GM18499 (cell line): Measurements from ENCODE around the gene BICD2.
A peak's percentile ranks its signal among the peaks of the same experiment; 100 is the strongest.

ENCODE experiments used
- ATAC-seq: cut with Tn5 transposase; IDR thresholded peaks from one replicate; pipeline ENCODE4 v1.9.1; 2021; ENCODE audit warnings: moderate number of reproducible peaks; ENCODE audit not compliant: insufficient read depth, unreplicated experiment

Gene BICD2

GRCh38 chr9:92680166-92681119 is 84.2 kb downstream of the BICD2 start:
- no peak for ATAC-seq

- no peak for ATAC-seq
Observed at GRCh38 chr9:92679413-92680165, 85.0 kb downstream of the BICD2 start.

GRCh38 chr9:92671323-92671722 is 93.3 kb downstream of the BICD2 start:
- no peak for ATAC-seq

- peak; percentile 88 for ATAC-seq
Observed at GRCh38 chr9:92669890-92670708, 94.5 kb downstream of the BICD2 start, which contains the start of gene IPPK. IPPK (minus strand) TSS chr9:92670131; CDS start chr9:92669988, 143 bp downstream.

GRCh38 chr9:92669527-92669889 is 95.1 kb downstream of the BICD2 start:
- no peak for ATAC-seq

GRCh38 chr9:92668746-92669526 is 95.7 kb downstream of the BICD2 start:
- no peak for ATAC-seq

- no peak for ATAC-seq
Observed at GRCh38 chr9:92666912-92667532, 97.6 kb downstream of the BICD2 start.

- ATAC-seq, result no peak
Observed at GRCh38 chr9:92666236-92666635, 98.4 kb downstream of the BICD2 start.

- no peak for ATAC-seq
Observed at GRCh38 chr9:92665836-92666235, 98.8 kb downstream of the BICD2 start.

- ATAC-seq, result no peak
Observed at GRCh38 chr9:92664394-92665152, 100.1 kb downstream of the BICD2 start.

- ATAC-seq, result no peak
Observed at GRCh38 chr9:92663951-92664350, 100.7 kb downstream of the BICD2 start.

- ATAC-seq, result no peak
Observed at GRCh38 chr9:92663126-92663525, 101.5 kb downstream of the BICD2 start.

GRCh38 chr9:92661743-92662142 is 102.9 kb downstream of the BICD2 start:
- ATAC-seq, result no peak
